PFSK-1 (cell line): Measurements from ENCODE around the gene DCBLD2.

Experiments used
- FOXP2 ChIP-seq: optimal IDR thresholded peaks from 2 replicates; pipeline ENCODE3; 2011; ENCODE audit warnings: borderline replicate concordance, control low read depth, inconsistent platforms; ENCODE audit not compliant: insufficient read depth; ENCODE audit errors: extremely low read length, extremely low read depth
- POLR2AphosphoS5 ChIP-seq: IDR thresholded peaks from 2 replicates; pipeline ENCODE4 v1.6.1; 2012; ENCODE audit warnings: low read depth, mild to moderate bottlenecking, control low read depth, low read length, moderate library complexity
- SIN3A ChIP-seq: IDR thresholded peaks from 2 replicates; pipeline ENCODE4 v1.6.1; 2012; ENCODE audit warnings: mild to moderate bottlenecking, low read length, moderate library complexity, borderline replicate concordance; ENCODE audit not compliant: insufficient read depth
- TAF1 ChIP-seq: IDR thresholded peaks from 2 replicates; pipeline ENCODE4 v1.6.1; 2012; ENCODE audit warnings: low read length, control low read depth, borderline replicate concordance; ENCODE audit not compliant: insufficient read depth

DNA sequence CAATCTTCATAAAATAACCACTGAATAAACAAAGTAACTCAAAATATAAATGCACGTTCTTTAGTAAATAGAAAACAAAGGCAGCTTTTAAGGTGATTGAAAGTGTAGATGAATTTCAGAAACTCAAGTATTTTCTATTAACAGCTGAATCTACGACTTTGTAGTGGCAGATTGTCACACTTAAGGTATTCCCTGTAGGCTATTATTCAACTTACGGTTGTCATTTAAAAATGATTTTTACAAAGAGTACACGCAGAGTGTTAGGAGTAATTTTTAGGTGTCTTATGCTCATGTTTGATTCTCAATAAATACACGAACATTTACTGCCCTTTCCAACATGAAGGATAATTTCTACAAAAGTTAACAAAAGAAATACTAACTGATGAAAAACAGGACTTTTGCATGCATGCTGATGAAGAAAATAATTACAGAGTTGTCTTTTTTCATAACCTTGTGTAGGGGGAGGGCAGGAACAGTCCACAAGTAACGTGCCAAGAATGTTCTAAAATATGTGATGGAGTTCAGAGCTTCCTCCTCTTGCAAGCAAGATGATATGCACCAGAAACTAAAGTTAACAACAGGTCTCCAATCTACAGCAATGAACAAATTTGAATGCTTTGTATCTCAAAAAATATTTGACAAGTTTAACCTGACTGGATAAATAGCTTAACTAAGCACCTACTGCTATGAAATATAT lies 16.7 kb downstream of the DCBLD2 start:
- TF ChIP-seq TAF1 (no peak), POLR2AphosphoS5 (no peak), SIN3A (no peak), FOXP2 (no peak)
